ENCODE results near the gene STK17B. TPM values are rescaled to one million over a fixed set of nuclear protein-coding genes. Genes with fewer than 3 reads are reported as not detected.

The STK17B gene
- total and polyA plus RNA-seq, 2 of the 8 experiments (the other 6 are each of a cell fraction or from before 2014, with no cell fraction given) = 1.8 to 10.5 TPM

- no peak overlapping the region; a peak in 1 of 4 replicates for H3K4me2 ChIP-seq (ENCODE audit: insufficient read depth in 1 of 2, low read depth in 2 of 2, low read length in 2 of 2)
- no peak overlapping the region for H2AFZ ChIP-seq (ENCODE audit: low read length)
- H2BK12ac ChIP-seq (ENCODE audit: low read depth, low read length) = no peak overlapping the region
- CTCF ChIA-PET (ENCODE audit: partially characterized antibody) = interaction anchor here (0.9 to 3.2 kb wide), 7 partner anchors 10 to 183 kb away, joined by 3 to 25 read pairs (median 3); partner anchors contain the start of gene DNAH7
- H3K79me1 ChIP-seq (ENCODE audit: low read depth, low read length) = no peaks in the 10 kb centered on the region
- H3K4me3 ChIP-seq (ENCODE audit: extremely low read depth in 1 of 4, insufficient read depth in 2 of 4, low read depth in 3 of 4, low read length in 4 of 4) = no peak overlapping the region
- no peak overlapping the region for H4K91ac ChIP-seq (replicated peaks; ENCODE audit: insufficient read length, low read length)
- no peak overlapping the region for H3K56ac ChIP-seq (replicated peaks; ENCODE audit: insufficient read length, low read depth, low read length)
- H2BK5ac ChIP-seq (ENCODE audit: low read depth, low read length) = no peak overlapping the region
- no peak for DNase-seq (ENCODE audit: low read depth in 1 of 2, low spot score in 2 of 2)
- no peak overlapping the region for H3K9ac ChIP-seq (replicated peaks in 1 of 4; ENCODE audit: extremely low read depth in 1 of 4, low read depth in 3 of 4, low read length in 3 of 4)
- peak overlapping the region; percentile 61 for H2BK120ac ChIP-seq (replicated peaks; ENCODE audit: low read depth, low read length)
- H2BK15ac ChIP-seq (ENCODE audit: low read length) = no peak overlapping the region
- H3K27ac ChIP-seq (ENCODE audit: low read depth, low read length) = no peak overlapping the region
- H3K14ac ChIP-seq (ENCODE audit: insufficient read length) = no peak overlapping the region
- no peaks in the 10 kb centered on the region for H3K27me3 ChIP-seq (replicated peaks in 1 of 4; ENCODE audit: control insufficient read depth in 3 of 4, extremely low read depth in 1 of 4, insufficient read depth in 3 of 4, low read length in 3 of 4)
- H4K5ac ChIP-seq (ENCODE audit: insufficient read length, low read depth, low read length) = peak overlapping the region; percentile 9
- FAIRE-seq = no peak
- H4K20me1 ChIP-seq (replicated peaks in 1 of 2; ENCODE audit: control insufficient read depth in 1 of 2, insufficient read depth in 2 of 2, low read length in 2 of 2) = no peaks in the 10 kb centered on the region
- no peak overlapping the region for H2AK5ac ChIP-seq (ENCODE audit: low read depth, low read length)
- H3K18ac ChIP-seq (ENCODE audit: extremely low read depth, low read length) = no peak overlapping the region; the same call in none of the 2 replicates
- no peak overlapping the region for H3K23ac ChIP-seq (ENCODE audit: insufficient read length)
- no peaks in the 10 kb centered on the region for H3K36me3 ChIP-seq (ENCODE audit: control insufficient read depth in 2 of 4, insufficient read depth in 4 of 4, low read length in 3 of 4)
- no peaks in the 10 kb centered on the region for H3K79me2 ChIP-seq (ENCODE audit: control insufficient read depth in 1 of 2, insufficient read depth in 2 of 2, low read length in 2 of 2)
- peak overlapping the region; percentile 32; the same call in 1 of the 2 replicates for H2BK20ac ChIP-seq (ENCODE audit: low read length)
- H4K8ac ChIP-seq (ENCODE audit: extremely low read depth, insufficient read depth, low read length) = no peak overlapping the region
- no peaks in the 10 kb centered on the region; a peak in 1 of 4 replicates for H3K9me3 ChIP-seq (ENCODE audit: insufficient read depth in 2 of 2, low read depth in 1 of 2, low read length in 1 of 2)
- TF ChIP-seq YY1 (IDR thresholded peaks at IDR 0.05; ENCODE audit: low read depth, low read length) (no peak), EP300 (IDR thresholded peaks at IDR 0.05; ENCODE audit: borderline replicate concordance in 1 of 2, low read depth in 2 of 2, low read length in 2 of 2) (no peak)
- TF ChIP-seq, protein P1, sequence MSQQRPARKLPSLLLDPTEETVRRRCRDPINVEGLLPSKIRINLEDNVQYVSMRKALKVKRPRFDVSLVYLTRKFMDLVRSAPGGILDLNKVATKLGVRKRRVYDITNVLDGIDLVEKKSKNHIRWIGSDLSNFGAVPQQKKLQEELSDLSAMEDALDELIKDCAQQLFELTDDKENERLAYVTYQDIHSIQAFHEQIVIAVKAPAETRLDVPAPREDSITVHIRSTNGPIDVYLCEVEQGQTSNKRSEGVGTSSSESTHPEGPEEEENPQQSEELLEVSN (IDR thresholded peaks at IDR 0.05) = no peak
- POLR2A ChIA-PET (ENCODE audit: partially characterized antibody) = no interaction called here
- H3K4me1 ChIP-seq (replicated peaks in 1 of 4; ENCODE audit: control insufficient read depth in 3 of 4, insufficient read depth in 4 of 4, low read length in 3 of 4) = peaks cover 4 to 10% (median 7%) of the 10 kb centered on the region in 4 experiments; a peak in 5 of 7 replicates
- H3K4ac ChIP-seq (replicated peaks; ENCODE audit: insufficient read length, low read depth, low read length) = no peak overlapping the region
- 89% methylated on average over 4 of the region's 4 CpGs; no CpG with 5 or more reads in 1 of the 2 experiments for WGBS, 2 experiments (ENCODE audit: extremely low coverage in 1 of 2, insufficient coverage in 1 of 2, insufficient read length in 1 of 2, insufficient replicate concordance in 2 of 2, low coverage in 1 of 2, low lambda C conversion rate in 2 of 2, missing lambda C conversion rate in 1 of 2)
- no peaks in the 10 kb centered on the region; the same call in 1 of the 2 replicates for H3K23me2 ChIP-seq (ENCODE audit: low read depth, low read length)
These were observed 75.1 kb downstream of the STK17B start for GRCh38 chr2:196096264-196096663.

Measured in H1 (cell line).